ENCODE data around the gene CDK6. TPM values are rescaled to one million over a fixed set of nuclear protein-coding genes. Genes with fewer than 3 reads are reported as not detected.

CDK6 gene
- total and polyA plus RNA-seq, 8 donors, result 2.6 to 86.3 (median 15.5) TPM

DNA sequence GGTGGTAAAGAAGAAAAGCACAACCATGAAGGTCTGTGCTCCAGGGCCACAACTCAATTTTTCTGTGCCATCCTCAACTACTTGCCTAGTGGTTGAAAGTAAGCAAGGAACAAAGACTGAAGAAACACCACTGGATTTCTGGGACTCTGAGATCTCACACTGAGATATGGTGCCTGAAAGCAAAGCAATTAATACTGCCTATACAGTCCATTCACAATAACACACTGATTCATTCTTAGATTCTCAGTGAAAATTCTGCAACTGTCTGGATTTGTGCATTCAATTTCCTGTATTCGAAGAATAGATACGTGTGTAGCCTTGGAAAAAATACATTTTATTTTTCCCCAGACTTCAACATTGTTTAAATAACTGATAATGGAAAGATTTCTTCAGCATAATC, 129.8 kb downstream of the CDK6 start:
- no peak for DNase-seq
- H3K4me1 ChIP-seq, result peaks cover 0 to 11% (median 0%) of the 10 kb centered on the region in 4 donors
- peak overlapping the region in 4 of 5 donors; percentile 24 to 77 (median 54) for H3K27ac ChIP-seq
- TF ChIP-seq POLR2AphosphoS5 (IDR thresholded peaks at IDR 0.05), result no peak
- no peak for TF ChIP-seq EP300 (IDR thresholded peaks at IDR 0.05)
- TF ChIP-seq POLR2A (IDR thresholded peaks at IDR 0.05), result no peak
- TF ChIP-seq, protein P1, sequence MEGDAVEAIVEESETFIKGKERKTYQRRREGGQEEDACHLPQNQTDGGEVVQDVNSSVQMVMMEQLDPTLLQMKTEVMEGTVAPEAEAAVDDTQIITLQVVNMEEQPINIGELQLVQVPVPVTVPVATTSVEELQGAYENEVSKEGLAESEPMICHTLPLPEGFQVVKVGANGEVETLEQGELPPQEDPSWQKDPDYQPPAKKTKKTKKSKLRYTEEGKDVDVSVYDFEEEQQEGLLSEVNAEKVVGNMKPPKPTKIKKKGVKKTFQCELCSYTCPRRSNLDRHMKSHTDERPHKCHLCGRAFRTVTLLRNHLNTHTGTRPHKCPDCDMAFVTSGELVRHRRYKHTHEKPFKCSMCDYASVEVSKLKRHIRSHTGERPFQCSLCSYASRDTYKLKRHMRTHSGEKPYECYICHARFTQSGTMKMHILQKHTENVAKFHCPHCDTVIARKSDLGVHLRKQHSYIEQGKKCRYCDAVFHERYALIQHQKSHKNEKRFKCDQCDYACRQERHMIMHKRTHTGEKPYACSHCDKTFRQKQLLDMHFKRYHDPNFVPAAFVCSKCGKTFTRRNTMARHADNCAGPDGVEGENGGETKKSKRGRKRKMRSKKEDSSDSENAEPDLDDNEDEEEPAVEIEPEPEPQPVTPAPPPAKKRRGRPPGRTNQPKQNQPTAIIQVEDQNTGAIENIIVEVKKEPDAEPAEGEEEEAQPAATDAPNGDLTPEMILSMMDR (IDR thresholded peaks at IDR 0.05), result no peak
- H3K9me3 ChIP-seq, result no peaks in the 10 kb centered on the region
- 42 to 63% (median 53%) methylated on average over 2 of the region's 2 CpGs for WGBS, 5 donors
- H3K4me3 ChIP-seq, result no peak overlapping the region
- H3K27me3 ChIP-seq, result no peaks in the 10 kb centered on the region
- intact Hi-C loops (cut with DNase I; ENCODE audit: low total_unique reads), result no loop called here
- H3K36me3 ChIP-seq, result no peaks in the 10 kb centered on the region

DNA sequence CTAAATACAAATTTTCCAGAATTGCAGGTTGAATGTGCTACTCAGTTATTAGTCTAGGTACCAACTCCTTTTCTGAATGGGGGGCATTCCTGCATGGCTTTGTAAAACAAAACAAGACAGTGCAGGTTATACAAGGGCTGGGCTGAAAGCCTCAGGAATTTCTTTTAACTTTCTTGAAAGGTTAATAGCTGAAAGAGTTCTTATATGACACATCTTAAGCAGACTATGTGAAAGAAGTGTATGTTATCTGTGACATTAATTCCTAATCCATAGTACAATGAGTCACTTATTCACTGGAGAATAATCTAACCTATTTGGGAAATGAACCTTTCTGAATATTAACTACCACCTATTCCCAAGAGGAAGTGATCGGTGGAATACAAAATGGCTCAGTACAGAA, 130.5 kb downstream of the CDK6 start:
- DNase-seq, result no peak
- 86 to 91% (median 90%) methylated on average over 1 of the region's 1 CpG for WGBS, 5 donors
- no peaks in the 10 kb centered on the region for H3K36me3 ChIP-seq
- peaks cover 0 to 11% (median 0%) of the 10 kb centered on the region in 4 donors for H3K4me1 ChIP-seq
- no peaks in the 10 kb centered on the region for H3K27me3 ChIP-seq
- no peak overlapping the region for H3K4me3 ChIP-seq
- TF ChIP-seq, protein P1 (IDR thresholded peaks at IDR 0.05), result no peak
- TF ChIP-seq EP300 (IDR thresholded peaks at IDR 0.05), result no peak
- TF ChIP-seq POLR2AphosphoS5 (IDR thresholded peaks at IDR 0.05), result no peak
- no peak for TF ChIP-seq POLR2A (IDR thresholded peaks at IDR 0.05)
- no peaks in the 10 kb centered on the region for H3K9me3 ChIP-seq
- intact Hi-C loops (cut with DNase I; ENCODE audit: low total_unique reads), result no loop called here
- peak overlapping the region in 4 of 5 donors; percentile 32 to 77 (median 72) for H3K27ac ChIP-seq

DNA sequence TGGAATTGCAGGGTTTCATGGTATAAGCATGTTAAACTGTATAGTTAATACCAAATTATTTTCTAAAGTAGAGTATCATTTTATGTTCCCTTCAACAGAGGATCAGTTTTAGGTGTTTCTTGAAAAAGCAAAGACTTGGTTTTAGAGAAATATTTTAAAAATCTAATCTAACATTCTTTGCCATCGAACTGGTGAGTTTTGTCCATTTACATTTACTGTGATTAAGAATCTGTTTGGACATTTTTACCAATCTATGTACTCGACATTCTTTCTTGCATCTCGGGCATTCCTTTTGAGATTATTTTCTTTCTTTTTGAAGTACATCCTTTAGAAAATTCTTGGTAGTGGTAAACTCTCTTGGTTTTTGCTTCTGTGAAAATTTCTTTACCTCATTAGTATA, 131.5 kb downstream of the CDK6 start:
- 92 to 97% (median 96%) methylated on average over 3 of the region's 3 CpGs for WGBS, 5 donors
- Histone ChIP-seq H3K4me3 (no peak overlapping the region), H3K36me3 (no peaks in the 10 kb centered on the region), H3K27me3 (no peaks in the 10 kb centered on the region), H3K4me1 (peaks cover 0 to 21% (median 2%) of the 10 kb centered on the region in 4 donors), H3K27ac (peak overlapping the region in 1 of 5 donors; percentile 77), H3K9me3 (no peaks in the 10 kb centered on the region)
- no peak for DNase-seq
- TF ChIP-seq EP300 (IDR thresholded peaks at IDR 0.05), result no peak
- TF ChIP-seq POLR2A (IDR thresholded peaks at IDR 0.05), result no peak
- TF ChIP-seq POLR2AphosphoS5 (IDR thresholded peaks at IDR 0.05), result no peak
- TF ChIP-seq, protein P1 (IDR thresholded peaks at IDR 0.05), result no peak
- intact Hi-C loops (cut with DNase I; ENCODE audit: low total_unique reads), result no loop called here

DNA sequence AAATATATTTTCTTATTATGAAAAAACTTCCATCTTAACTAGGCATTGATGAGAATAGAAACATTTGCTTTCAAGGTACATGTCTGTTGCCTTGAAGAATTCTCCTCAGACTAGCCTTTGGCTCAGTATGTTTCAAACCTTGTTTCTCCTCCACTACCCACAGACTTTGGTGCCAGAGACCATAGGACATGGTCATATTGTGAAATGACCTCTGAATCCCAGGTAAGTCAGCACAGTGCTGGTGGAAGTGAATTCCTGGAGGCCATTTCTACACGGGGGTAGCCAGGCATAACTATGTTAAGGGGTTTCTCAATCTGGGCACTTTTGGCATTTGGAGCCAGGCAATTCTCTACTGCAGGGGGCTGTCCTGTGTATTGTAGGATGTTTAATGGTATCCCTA, 133.8 kb downstream of the CDK6 start:
- TF ChIP-seq EP300 (IDR thresholded peaks at IDR 0.05) (no peak), POLR2A (IDR thresholded peaks at IDR 0.05) (no peak), POLR2AphosphoS5 (IDR thresholded peaks at IDR 0.05) (no peak)
- TF ChIP-seq, protein P1 (IDR thresholded peaks at IDR 0.05), result no peak
- DNase-seq, result no peak
- H3K36me3 ChIP-seq, result no peaks in the 10 kb centered on the region
- no peaks in the 10 kb centered on the region for H3K27me3 ChIP-seq
- H3K4me3 ChIP-seq, result no peak overlapping the region
- H3K27ac ChIP-seq, result no peak overlapping the region
- intact Hi-C loops (cut with DNase I; ENCODE audit: low total_unique reads), result no loop called here
- H3K9me3 ChIP-seq, result no peaks in the 10 kb centered on the region
- peaks cover 8 to 44% (median 22%) of the 10 kb centered on the region in 4 donors for H3K4me1 ChIP-seq
- WGBS, 5 donors, result 78 to 100% (median 86%) methylated on average over 1 of the region's 1 CpG

Measured in stomach (tissue), 9 donors.